BJ (cell line): ENCODE measurements around the gene HPCAL1. TPM values are rescaled to one million over a fixed set of nuclear protein-coding genes. Genes with fewer than 3 reads are reported as not detected.
A peak's percentile ranks its signal among the peaks of the same experiment; 100 is the strongest.

Experiments
- CTCF ChIA-PET: fragments of 350-600 bp; formaldehyde crosslinking; extraction: SDS; loops from one replicate; lab custom pipeline; 2021; ENCODE audit warnings: antibody characterized with exemption, inconsistent platforms; lab: Yijun Ruan, JAX
- POLR2A ChIA-PET: fragments of 300-600 bp; sonication (Branson Sonifier 250); formaldehyde crosslinking; extraction: SDS; loops from one replicate; lab custom pipeline; 2021; ENCODE audit warnings: antibody characterized with exemption; lab: Charles Lee
- DNase-seq: peaks from one replicate; pipeline ENCODE4 v3.0.0-alpha.2; 2011; ENCODE audit warnings: low read depth
- H3K27me3 ChIP-seq: 2 replicates; pipeline ENCODE4 v1.6.0; 2011; ENCODE audit warnings: low read length; ENCODE audit not compliant: control insufficient read depth, insufficient read depth
- H3K36me3 ChIP-seq: 2 replicates; pipeline ENCODE4 v1.5.1; 2011; ENCODE audit warnings: low read length; ENCODE audit not compliant: control insufficient read depth, insufficient read depth
- H3K4me3 ChIP-seq: 2 replicates; pipeline ENCODE4 v1.5.1; 2011; ENCODE audit warnings: low read depth, mild to moderate bottlenecking, control low read depth, low read length
- CTCF ChIP-seq: IDR thresholded peaks from 2 replicates; pipeline ENCODE4 v1.5.1; 2011; ENCODE audit warnings: low read depth, mild to moderate bottlenecking, control low read depth, inconsistent platforms, low read length, moderate library complexity; ENCODE audit not compliant: insufficient read depth
- polyA plus RNA-seq: library from polyadenylated mRNA; depleted of rRNA; stranded (reverse); fragments of >200 nt; gene quantifications from 2 replicates; pipeline ENCODE4 v1.2.3, GENCODE V29; 2011

The HPCAL1 gene
- polyA plus RNA-seq, 1 experiment: 17.6 TPM

GRCh38 chr2:10444463-10444862, 141.8 kb downstream of the HPCAL1 start:
- DNase-seq: no peak
- H3K36me3 ChIP-seq: peaks cover 18% of the 10 kb centered on the region
- ChIA-PET POLR2A (no interaction called here), CTCF (interaction anchor here (1.8 to 5.2 kb wide), 2 partner anchors 10 to 347 kb away, joined by 6 to 36 read pairs; no protein-coding TSS in a partner anchor)
- no peak for TF ChIP-seq CTCF
- H3K4me3 ChIP-seq: no peak overlapping the region
- H3K27me3 ChIP-seq: no peaks in the 10 kb centered on the region

GRCh38 chr2:10446631-10447030, 143.9 kb downstream of the HPCAL1 start:
- no peak for DNase-seq
- POLR2A ChIA-PET: no interaction called here
- CTCF ChIA-PET: interaction anchor here (1.1 to 5.2 kb wide), 5 partner anchors 9 to 374 kb away, joined by 3 to 36 read pairs (median 4); no protein-coding TSS in a partner anchor
- no peak for TF ChIP-seq CTCF
- Histone ChIP-seq H3K4me3 (0 out of 2 replicates have a peak overlapping the region, but pooled peaks have one; percentile 63), H3K27me3 (no peaks in the 10 kb centered on the region), H3K36me3 (peaks cover 5% of the 10 kb centered on the region)

GRCh38 chr2:10447300-10447894, 144.7 kb downstream of the HPCAL1 start:
- no peak for DNase-seq
- Histone ChIP-seq H3K4me3 (peak overlapping the region; percentile 63), H3K27me3 (no peaks in the 10 kb centered on the region), H3K36me3 (peaks cover 2% of the 10 kb centered on the region; the same call in 1 of the 2 replicates)
- ChIA-PET CTCF (interaction anchor here (1.1 to 5.2 kb wide), 5 partner anchors 10 to 322 kb away, joined by 3 to 36 read pairs (median 4); no protein-coding TSS in a partner anchor), POLR2A (interaction anchor here (0.6 kb wide), 1 partner anchor 216 kb away, joined by 4 read pairs; no protein-coding TSS in a partner anchor)
- TF ChIP-seq CTCF: peak; percentile 12; the same call in 1 of the 2 replicates

GRCh38 chr2:10447895-10448575, 145.3 kb downstream of the HPCAL1 start, which contains the start of gene ODC1:
ODC1 (minus strand) TSS chr2:10448327; CDS start chr2:10445032, 3,295 bp downstream.
- CTCF ChIA-PET: interaction anchor here (0.7 to 5.2 kb wide), 5 partner anchors 10 to 323 kb away, joined by 3 to 36 read pairs (median 4); no protein-coding TSS in a partner anchor
- DNase-seq: peak; percentile 39
- POLR2A ChIA-PET: no interaction called here
- TF ChIP-seq CTCF: no peak
- Histone ChIP-seq H3K27me3 (no peaks in the 10 kb centered on the region), H3K36me3 (0 out of 2 replicates have a peak, but pooled peaks cover 2% of the 10 kb centered on the region), H3K4me3 (peak within 1 kb of the TSS; percentile 63)
